Neural cell (in vitro differentiated cells): ENCODE results near the gene VWF. TPM values are rescaled to one million over a fixed set of nuclear protein-coding genes. Genes with fewer than 3 reads are reported as not detected.

Source experiments
- H2AFZ ChIP-seq: fragments of 200-600, 300-800 bp; sonication (generic), shearing (Covaris generic); 2 replicates; pipeline ENCODE4 v1.6.0; 2014; ENCODE audit warnings: low read depth, mild to moderate bottlenecking, antibody characterized with exemption, low read length, moderate library complexity
- H3F3A ChIP-seq: fragments of 200-600 bp; shearing (Covaris generic); 2 replicates; pipeline ENCODE4 v1.6.1; 2016; ENCODE audit warnings: mild to moderate bottlenecking, moderate library complexity, mixed read lengths, antibody characterized with exemption, low read length; ENCODE audit not compliant: insufficient read depth, poor library complexity, severe bottlenecking
- H3K27ac ChIP-seq: fragments of 200-600, 300-800 bp; sonication (generic), shearing (Covaris generic); 2 replicates; pipeline ENCODE4 v1.5.1; 2014; ENCODE audit warnings: mild to moderate bottlenecking, low read length, moderate library complexity
- H3K27me3 ChIP-seq: fragments of 300-800, 200-600 bp; sonication (generic), shearing (Covaris generic); 2 replicates; pipeline ENCODE4 v1.6.0; 2014; ENCODE audit warnings: mild to moderate bottlenecking, low read depth, low read length, moderate library complexity; ENCODE audit not compliant: insufficient read depth
- H3K36me3 ChIP-seq: fragments of 300-800, 200-600 bp; sonication (generic), shearing (Covaris generic); 2 replicates; pipeline ENCODE4 v1.5.1; 2014; ENCODE audit warnings: mild to moderate bottlenecking, antibody characterized with exemption, low read length, moderate library complexity; ENCODE audit not compliant: insufficient read depth
- H3K4me2 ChIP-seq: fragments of 300-800, 200-600 bp; sonication (generic), shearing (Covaris generic); 2 replicates; pipeline ENCODE4 v1.6.0; 2014; ENCODE audit warnings: mild to moderate bottlenecking, low read length
- H3K4me3 ChIP-seq: fragments of 300-800, 200-600 bp; sonication (generic), shearing (Covaris generic); 2 replicates; pipeline ENCODE4 v1.5.1; 2014; ENCODE audit warnings: mild to moderate bottlenecking, low read length, moderate library complexity
- H3K79me2 ChIP-seq: fragments of 200-600 bp; shearing (Covaris generic); replicated peaks from 2 replicates; pipeline ENCODE4 v1.6.0; 2014; ENCODE audit warnings: mild to moderate bottlenecking, low read length, moderate library complexity; ENCODE audit not compliant: insufficient read depth
- H3K9ac ChIP-seq: fragments of 300-800, 200-600 bp; sonication (generic), shearing (Covaris generic); 2 replicates; pipeline ENCODE4 v1.6.1; 2016; ENCODE audit warnings: mild to moderate bottlenecking, low read length, mixed read lengths
- H3K9me2 ChIP-seq: fragments of 200-600 bp; shearing (Covaris generic); 2 replicates; pipeline ENCODE4 v1.6.1; 2016; ENCODE audit warnings: mild to moderate bottlenecking, low read length, mixed read lengths; ENCODE audit not compliant: insufficient read depth
- H3K9me3 ChIP-seq: fragments of 200-600, 300-800 bp; sonication (generic), shearing (Covaris generic); 2 replicates; pipeline ENCODE4 v1.6.1; 2016; ENCODE audit warnings: mild to moderate bottlenecking, mixed run types, low read length, moderate library complexity, mixed read lengths
- H4K20me1 ChIP-seq: fragments of 200-600 bp; shearing (Covaris generic); 2 replicates; pipeline ENCODE4 v1.6.1; 2016; ENCODE audit warnings: mild to moderate bottlenecking, mixed run types; ENCODE audit not compliant: insufficient read depth
- CTCF ChIP-seq: fragments of 450-650 bp; IDR thresholded peaks from 2 replicates; pipeline ENCODE4 v1.5.1; 2014; ENCODE audit warnings: antibody characterized with exemption, mild to moderate bottlenecking, moderate library complexity; ENCODE audit not compliant: poor library complexity, severe bottlenecking
- EP300 ChIP-seq: fragments of 450-650 bp; conservative IDR thresholded peaks from 2 replicates; pipeline ENCODE4 v1.6.1; 2014; ENCODE audit warnings: antibody characterized with exemption, mild to moderate bottlenecking, moderate library complexity; ENCODE audit not compliant: poor library complexity, severe bottlenecking
- EZH2 ChIP-seq: fragments of 200-600, 300-800 bp; shearing (Covaris generic), sonication (generic); IDR thresholded peaks from 2 replicates; pipeline ENCODE4 v1.6.1; 2014; ENCODE audit warnings: antibody characterized with exemption, low read length, borderline replicate concordance, mild to moderate bottlenecking; ENCODE audit not compliant: insufficient read depth, poor library complexity, severe bottlenecking
- MXI1 ChIP-seq: fragments of 450-650 bp; conservative IDR thresholded peaks from 2 replicates; pipeline ENCODE4 v1.6.1; 2014; ENCODE audit warnings: antibody characterized with exemption, mild to moderate bottlenecking; ENCODE audit not compliant: poor library complexity, severe bottlenecking
- POLR2AphosphoS5 ChIP-seq: IDR thresholded peaks from 2 replicates; pipeline ENCODE4 v1.6.1; 2012
- RAD21 ChIP-seq: fragments of 450-650 bp; conservative IDR thresholded peaks from 2 replicates; pipeline ENCODE4 v1.6.1; 2014; ENCODE audit warnings: antibody characterized with exemption, mild to moderate bottlenecking, moderate library complexity
- SMC3 ChIP-seq: fragments of 450-650 bp; conservative IDR thresholded peaks from 2 replicates; pipeline ENCODE4 v1.6.1; 2014; ENCODE audit warnings: antibody characterized with exemption, mild to moderate bottlenecking, moderate library complexity; ENCODE audit not compliant: poor library complexity
- TAF1 ChIP-seq: IDR thresholded peaks from 2 replicates; pipeline ENCODE4 v1.6.1; 2012; ENCODE audit warnings: low read depth
- polyA plus RNA-seq: library from polyadenylated mRNA; depleted of rRNA; stranded (reverse); fragments of >200 nt; gene quantifications from 2 replicates; pipeline ENCODE4 v1.2.3, GENCODE V29; 2014
- TF ChIP-seq, protein P1 (sequence below): IDR thresholded peaks from 2 replicates; pipeline ENCODE4 v1.6.1; 2012; ENCODE audit warnings: borderline replicate concordance

Gene VWF
- polyA plus RNA-seq, 1 donor from 2014 or later, result not detected

DNA sequence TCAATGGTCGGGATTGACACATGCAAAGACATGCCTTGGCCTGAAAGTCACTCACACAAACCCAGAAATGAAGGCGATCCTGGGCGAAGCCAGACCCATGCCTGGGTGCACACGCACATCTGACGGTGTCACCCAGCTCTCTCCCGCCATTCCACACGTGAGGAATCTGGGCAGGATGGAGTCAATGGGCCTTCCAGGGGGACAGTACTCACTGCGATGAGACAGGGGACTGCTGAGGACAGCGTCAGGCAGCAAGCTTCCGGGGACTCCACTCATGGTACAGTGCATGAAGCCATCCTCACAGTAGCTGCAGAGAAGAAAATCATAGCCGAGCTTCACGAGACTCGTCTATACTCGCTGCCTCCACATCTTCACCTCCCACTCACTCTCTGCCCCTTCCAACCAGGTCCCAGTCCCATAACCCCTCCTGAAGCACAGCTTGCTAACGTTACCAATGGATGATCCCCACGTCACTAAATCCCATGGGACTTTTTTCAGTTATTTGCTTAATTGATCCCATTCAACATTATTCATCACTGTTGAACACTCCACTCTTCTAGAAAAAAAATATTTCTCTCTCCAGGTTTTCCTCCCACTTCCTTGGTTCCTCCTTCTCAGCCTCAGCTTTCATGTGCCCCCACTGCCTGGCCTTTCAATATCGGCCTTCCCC lies 77.8 kb downstream of the VWF start:
- H3F3A ChIP-seq, result no peaks in the 10 kb centered on the region
- H3K9me3 ChIP-seq, result no peaks in the 10 kb centered on the region
- H3K36me3 ChIP-seq, result no peaks in the 10 kb centered on the region
- TF ChIP-seq EP300 (no peak), POLR2AphosphoS5 (no peak), SMC3 (no peak), EZH2 (no peak), TAF1 (no peak), CTCF (no peak), MXI1 (no peak), RAD21 (no peak)
- TF ChIP-seq, protein P1, sequence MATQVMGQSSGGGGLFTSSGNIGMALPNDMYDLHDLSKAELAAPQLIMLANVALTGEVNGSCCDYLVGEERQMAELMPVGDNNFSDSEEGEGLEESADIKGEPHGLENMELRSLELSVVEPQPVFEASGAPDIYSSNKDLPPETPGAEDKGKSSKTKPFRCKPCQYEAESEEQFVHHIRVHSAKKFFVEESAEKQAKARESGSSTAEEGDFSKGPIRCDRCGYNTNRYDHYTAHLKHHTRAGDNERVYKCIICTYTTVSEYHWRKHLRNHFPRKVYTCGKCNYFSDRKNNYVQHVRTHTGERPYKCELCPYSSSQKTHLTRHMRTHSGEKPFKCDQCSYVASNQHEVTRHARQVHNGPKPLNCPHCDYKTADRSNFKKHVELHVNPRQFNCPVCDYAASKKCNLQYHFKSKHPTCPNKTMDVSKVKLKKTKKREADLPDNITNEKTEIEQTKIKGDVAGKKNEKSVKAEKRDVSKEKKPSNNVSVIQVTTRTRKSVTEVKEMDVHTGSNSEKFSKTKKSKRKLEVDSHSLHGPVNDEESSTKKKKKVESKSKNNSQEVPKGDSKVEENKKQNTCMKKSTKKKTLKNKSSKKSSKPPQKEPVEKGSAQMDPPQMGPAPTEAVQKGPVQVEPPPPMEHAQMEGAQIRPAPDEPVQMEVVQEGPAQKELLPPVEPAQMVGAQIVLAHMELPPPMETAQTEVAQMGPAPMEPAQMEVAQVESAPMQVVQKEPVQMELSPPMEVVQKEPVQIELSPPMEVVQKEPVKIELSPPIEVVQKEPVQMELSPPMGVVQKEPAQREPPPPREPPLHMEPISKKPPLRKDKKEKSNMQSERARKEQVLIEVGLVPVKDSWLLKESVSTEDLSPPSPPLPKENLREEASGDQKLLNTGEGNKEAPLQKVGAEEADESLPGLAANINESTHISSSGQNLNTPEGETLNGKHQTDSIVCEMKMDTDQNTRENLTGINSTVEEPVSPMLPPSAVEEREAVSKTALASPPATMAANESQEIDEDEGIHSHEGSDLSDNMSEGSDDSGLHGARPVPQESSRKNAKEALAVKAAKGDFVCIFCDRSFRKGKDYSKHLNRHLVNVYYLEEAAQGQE, result no peak
- H3K4me2 ChIP-seq, result no peak overlapping the region
- no peak overlapping the region for H3K27ac ChIP-seq
- H2AFZ ChIP-seq, result no peak overlapping the region
- H3K79me2 ChIP-seq, result no peaks in the 10 kb centered on the region
- H3K9me2 ChIP-seq, result no peaks in the 10 kb centered on the region
- H3K4me3 ChIP-seq, result no peak overlapping the region
- H4K20me1 ChIP-seq, result no peaks in the 10 kb centered on the region
- H3K27me3 ChIP-seq, result no peaks in the 10 kb centered on the region
- no peak overlapping the region for H3K9ac ChIP-seq

GRCh38 chr12:6045438-6045837 lies 79.0 kb downstream of the VWF start:
- H3K4me2 ChIP-seq, result no peak overlapping the region
- no peak overlapping the region for H2AFZ ChIP-seq
- no peaks in the 10 kb centered on the region for H3F3A ChIP-seq
- no peaks in the 10 kb centered on the region for H3K27me3 ChIP-seq
- H3K9ac ChIP-seq, result no peak overlapping the region
- H3K9me2 ChIP-seq, result no peaks in the 10 kb centered on the region
- no peak overlapping the region for H3K27ac ChIP-seq
- no peak overlapping the region for H3K4me3 ChIP-seq
- TF ChIP-seq RAD21, result no peak
- TF ChIP-seq EP300, result no peak
- no peak for TF ChIP-seq TAF1
- H3K9me3 ChIP-seq, result no peaks in the 10 kb centered on the region
- no peaks in the 10 kb centered on the region for H3K36me3 ChIP-seq
- no peaks in the 10 kb centered on the region for H4K20me1 ChIP-seq
- no peaks in the 10 kb centered on the region for H3K79me2 ChIP-seq
